A673 (cell line): ENCODE results near the gene AHCY. TPM values are rescaled to one million over a fixed set of nuclear protein-coding genes. Genes with fewer than 3 reads are reported as not detected.

Source experiments
- BruUV-seq: library from RNA; stranded (reverse); fragments of 400-500 nt; replicated peaks from 2 replicates; lab custom pipeline; 2021; lab: Mats Ljungman, UMichigan
- CTCF ChIA-PET: fragments of 300-600 bp; sonication (Branson Sonifier 250); formaldehyde crosslinking; loops from one replicate; lab custom pipeline; 2022; ENCODE audit warnings: antibody characterized with exemption; lab: Charles Lee
- POLR2A ChIA-PET: fragments of 300-600 bp; sonication (Branson Sonifier 250); formaldehyde crosslinking; loops from one replicate; lab custom pipeline; 2022; ENCODE audit warnings: antibody characterized with exemption; ENCODE audit not compliant: low non-redundant PET; lab: Charles Lee
- DNase-seq: peaks from one replicate; pipeline ENCODE4 v3.0.0-alpha.2; 2015; ENCODE audit warnings: low spot score
- H3K27ac ChIP-seq: fragments of 200-600 bp; sonication (generic); 2 replicates; pipeline ENCODE4 v1.5.1; 2016; ENCODE audit warnings: mixed run types, low read depth, mild to moderate bottlenecking, mixed read lengths, antibody characterized with exemption, low read length; ENCODE audit not compliant: poor library complexity, severe bottlenecking
- H3K27me3 ChIP-seq: fragments of 200-600 bp; sonication (generic); replicated peaks from 2 replicates; pipeline ENCODE4 v1.6.1; 2017; ENCODE audit warnings: mixed run types, low read depth, mild to moderate bottlenecking, mixed read lengths, antibody characterized with exemption, low read length; ENCODE audit not compliant: insufficient read depth, poor library complexity
- H3K36me3 ChIP-seq: fragments of 200-600 bp; sonication (generic); 2 replicates; pipeline ENCODE4 v1.6.1; 2016; ENCODE audit warnings: mixed run types, mild to moderate bottlenecking, mixed read lengths, antibody characterized with exemption, low read length; ENCODE audit not compliant: insufficient read depth, poor library complexity, severe bottlenecking
- H3K4me1 ChIP-seq: fragments of 200-600 bp; sonication (generic); 2 replicates; pipeline ENCODE4 v1.6.1; 2017; ENCODE audit warnings: mixed run types, mild to moderate bottlenecking, mixed read lengths, antibody characterized with exemption, low read length; ENCODE audit not compliant: insufficient read depth, poor library complexity, severe bottlenecking
- H3K4me3 ChIP-seq: fragments of 200-600 bp; sonication (generic); 2 replicates; pipeline ENCODE4 v1.5.1; 2016; ENCODE audit warnings: low read depth, mixed run types, mild to moderate bottlenecking, mixed read lengths, low read length; ENCODE audit not compliant: poor library complexity, severe bottlenecking
- H3K9me3 ChIP-seq: fragments of 200-600 bp; sonication (generic); 2 replicates; pipeline ENCODE4 v1.6.1; 2016; ENCODE audit warnings: mixed run types, low read depth, mild to moderate bottlenecking, mixed read lengths, antibody characterized with exemption, low read length; ENCODE audit not compliant: poor library complexity, severe bottlenecking
- EZH2 ChIP-seq: fragments of 200-600 bp; sonication (generic); IDR thresholded peaks from 2 replicates; pipeline ENCODE4 v1.6.1; 2017; ENCODE audit warnings: borderline replicate concordance, low read depth, mild to moderate bottlenecking, mixed read lengths, antibody characterized with exemption, low read length; ENCODE audit not compliant: poor library complexity, severe bottlenecking
- intact Hi-C: fragments of 100-400 bp; cut with micrococcal nuclease; formaldehyde crosslinking; loops from one replicate; pipeline ENCODE4 v1.10.0; 2022; ENCODE audit not compliant: unreplicated experiment
- total RNA-seq: library from RNA; stranded (reverse); gene quantifications from 2 replicates; pipeline ENCODE4 v1.2.3, GENCODE V29; 2021
- TF ChIP-seq, protein P1 (sequence below): fragments of 300-800, 200-600 bp; sonication (generic); conservative IDR thresholded peaks from 2 replicates; pipeline ENCODE4 v1.5.1; 2017; ENCODE audit warnings: low read depth, mild to moderate bottlenecking, antibody characterized with exemption, low read length, moderate library complexity, mixed read lengths

Gene AHCY
- total RNA-seq, 1 experiment from 2014 or later = 284 TPM

GRCh38 chr20:34269996-34270627 lies 33.0 kb downstream of the AHCY start:
- ChIA-PET POLR2A (interaction anchor here (0.5 kb wide), 1 partner anchor 18 kb away, joined by 4 read pairs; no protein-coding TSS in a partner anchor), CTCF (no interaction called here)
- no peaks in the 10 kb centered on the region for H3K27me3 ChIP-seq
- no peaks in the 10 kb centered on the region for H3K9me3 ChIP-seq
- BruUV-seq = no TSS peak
- intact Hi-C loops = no loop called here
- DNase-seq = peak; percentile 15
- TF ChIP-seq EZH2 = no peak
- TF ChIP-seq, protein P1, sequence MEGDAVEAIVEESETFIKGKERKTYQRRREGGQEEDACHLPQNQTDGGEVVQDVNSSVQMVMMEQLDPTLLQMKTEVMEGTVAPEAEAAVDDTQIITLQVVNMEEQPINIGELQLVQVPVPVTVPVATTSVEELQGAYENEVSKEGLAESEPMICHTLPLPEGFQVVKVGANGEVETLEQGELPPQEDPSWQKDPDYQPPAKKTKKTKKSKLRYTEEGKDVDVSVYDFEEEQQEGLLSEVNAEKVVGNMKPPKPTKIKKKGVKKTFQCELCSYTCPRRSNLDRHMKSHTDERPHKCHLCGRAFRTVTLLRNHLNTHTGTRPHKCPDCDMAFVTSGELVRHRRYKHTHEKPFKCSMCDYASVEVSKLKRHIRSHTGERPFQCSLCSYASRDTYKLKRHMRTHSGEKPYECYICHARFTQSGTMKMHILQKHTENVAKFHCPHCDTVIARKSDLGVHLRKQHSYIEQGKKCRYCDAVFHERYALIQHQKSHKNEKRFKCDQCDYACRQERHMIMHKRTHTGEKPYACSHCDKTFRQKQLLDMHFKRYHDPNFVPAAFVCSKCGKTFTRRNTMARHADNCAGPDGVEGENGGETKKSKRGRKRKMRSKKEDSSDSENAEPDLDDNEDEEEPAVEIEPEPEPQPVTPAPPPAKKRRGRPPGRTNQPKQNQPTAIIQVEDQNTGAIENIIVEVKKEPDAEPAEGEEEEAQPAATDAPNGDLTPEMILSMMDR = no peak
- H3K27ac ChIP-seq = no peak overlapping the region
- H3K36me3 ChIP-seq = peaks cover 11% of the 10 kb centered on the region
- no peak overlapping the region for H3K4me3 ChIP-seq
- H3K4me1 ChIP-seq = no peaks in the 10 kb centered on the region

GRCh38 chr20:34268851-34269636 lies 34.1 kb downstream of the AHCY start:
- Histone ChIP-seq H3K4me1 (no peaks in the 10 kb centered on the region), H3K27ac (no peak overlapping the region), H3K9me3 (no peaks in the 10 kb centered on the region), H3K27me3 (no peaks in the 10 kb centered on the region), H3K36me3 (peaks cover 2% of the 10 kb centered on the region), H3K4me3 (peak overlapping the region; percentile 28)
- TF ChIP-seq, protein P1 = 0 out of 2 replicates have a peak, but pooled peaks have one; percentile 14
- TF ChIP-seq EZH2 = no peak
- POLR2A ChIA-PET = no interaction called here
- DNase-seq = peak; percentile 49
- CTCF ChIA-PET = no interaction called here
- intact Hi-C loops = no loop called here
- BruUV-seq = no TSS peak

DNA sequence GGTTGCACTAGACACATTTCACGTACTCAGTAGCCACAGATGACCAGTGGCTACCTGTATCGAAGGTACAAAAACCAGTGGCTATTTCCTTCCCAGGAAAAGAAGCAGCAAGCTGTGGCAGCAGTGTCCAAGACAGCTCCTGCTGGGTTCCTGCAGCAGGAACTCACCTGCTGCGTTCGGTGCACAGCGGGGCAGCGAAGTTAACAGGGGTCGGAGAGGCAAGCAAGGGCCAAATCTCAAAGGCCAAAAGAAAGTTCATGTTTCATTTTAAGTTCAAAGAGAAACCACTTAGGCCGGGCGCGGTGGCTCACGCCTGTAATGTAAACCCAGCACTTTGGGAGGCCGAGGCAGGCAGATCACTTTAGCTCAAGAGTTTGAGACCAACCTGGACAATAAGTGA lies 35.0 kb downstream of the AHCY start:
- H3K36me3 ChIP-seq = no peaks in the 10 kb centered on the region
- BruUV-seq = no TSS peak
- no peak overlapping the region for H3K27ac ChIP-seq
- no peaks in the 10 kb centered on the region for H3K4me1 ChIP-seq
- intact Hi-C loops = no loop called here
- DNase-seq = no peak
- ChIA-PET CTCF (no interaction called here), POLR2A (no interaction called here)
- TF ChIP-seq, protein P1 = no peak
- no peak for TF ChIP-seq EZH2
- H3K9me3 ChIP-seq = no peaks in the 10 kb centered on the region
- H3K27me3 ChIP-seq = no peaks in the 10 kb centered on the region
- H3K4me3 ChIP-seq = no peak overlapping the region
